HG03108 (cell line): ENCODE results near the gene GDNF.
A peak's percentile ranks its signal among the peaks of the same experiment; 100 is the strongest.

ENCODE experiments used
- ATAC-seq: cut with Tn5 transposase; IDR thresholded peaks from one replicate; pipeline ENCODE4 v1.9.1; 2021; ENCODE audit warnings: moderate library complexity; ENCODE audit not compliant: unreplicated experiment

Gene GDNF

GRCh38 chr5:37847978-37848425 is 8.2 kb upstream of the GDNF start:
- ATAC-seq = peak; percentile 50

- no peak for ATAC-seq
Measured at GRCh38 chr5:37846786-37847310, 7.0 kb upstream of the GDNF start.

- ATAC-seq = no peak
Measured at GRCh38 chr5:37844009-37844408, 4.2 kb upstream of the GDNF start.

- no peak for ATAC-seq
Measured at GRCh38 chr5:37842048-37842447, 2.2 kb upstream of the GDNF start.

- ATAC-seq = no peak
Measured at GRCh38 chr5:37841203-37841602, 1.4 kb upstream of the GDNF start.

- ATAC-seq = no peak
Measured at GRCh38 chr5:37840053-37841034, 503 bp upstream of the GDNF start.

- ATAC-seq = no peak
Measured at GRCh38 chr5:37838933-37839341, 904 bp downstream of the GDNF start.

GRCh38 chr5:37838152-37838932 is 1.5 kb downstream of the GDNF start:
- no peak for ATAC-seq

- peak; percentile 57 for ATAC-seq
Measured at GRCh38 chr5:37837414-37838032, 2.3 kb downstream of the GDNF start.

- ATAC-seq = no peak
Measured at GRCh38 chr5:37836592-37837413, 3.0 kb downstream of the GDNF start.

GRCh38 chr5:37836235-37836591 is 3.6 kb downstream of the GDNF start:
- no peak for ATAC-seq

- no peak for ATAC-seq
Measured at GRCh38 chr5:37835380-37835973, 4.4 kb downstream of the GDNF start.

GRCh38 chr5:37834542-37835379 is 5.1 kb downstream of the GDNF start:
- ATAC-seq = no peak

GRCh38 chr5:37833990-37834389 is 5.9 kb downstream of the GDNF start:
- ATAC-seq = no peak

GRCh38 chr5:37831821-37832534 is 7.9 kb downstream of the GDNF start:
- ATAC-seq = no peak

GRCh38 chr5:37830348-37830747 is 9.5 kb downstream of the GDNF start:
- ATAC-seq = no peak

- ATAC-seq = no peak
Measured at GRCh38 chr5:37825334-37825915, 14.4 kb downstream of the GDNF start.
